Measurements from ENCODE around the gene SLC7A1.
A peak's percentile ranks its signal among the peaks of the same experiment; 100 is the strongest.

The SLC7A1 gene

GRCh38 chr13:29525757-29526156, 69.7 kb downstream of the SLC7A1 start:
- H3K27ac Mint-ChIP-seq = no peak overlapping the region
- H3K9me3 Mint-ChIP-seq = no peaks in the 10 kb centered on the region
- DNase-seq = no peak
- no peaks in the 10 kb centered on the region for H3K27me3 Mint-ChIP-seq (ENCODE audit: low read depth, poor library complexity)
- TF ChIP-seq CTCF (IDR thresholded peaks at IDR 0.05) = no peak
- H3K4me3 Mint-ChIP-seq = no peak overlapping the region
- H3K4me1 Mint-ChIP-seq = peaks cover 46% of the 10 kb centered on the region
- peaks cover 49% of the 10 kb centered on the region for H3K36me3 Mint-ChIP-seq (ENCODE audit: low read depth)

- no peaks in the 10 kb centered on the region for H3K9me3 Mint-ChIP-seq
Measured at GRCh38 chr13:29524641-29525040, 70.8 kb downstream of the SLC7A1 start.

GRCh38 chr13:29524176-29524575, 71.3 kb downstream of the SLC7A1 start:
- Mint-ChIP-seq H3K4me3 (no peak overlapping the region), H3K27ac (peak overlapping the region; percentile 88), H3K27me3 (ENCODE audit: low read depth, poor library complexity) (no peaks in the 10 kb centered on the region), H3K9me3 (no peaks in the 10 kb centered on the region), H3K4me1 (peaks cover 41% of the 10 kb centered on the region), H3K36me3 (ENCODE audit: low read depth) (peaks cover 44% of the 10 kb centered on the region)
- no peak for DNase-seq
- TF ChIP-seq CTCF (IDR thresholded peaks at IDR 0.05) = no peak

More at GRCh38 chr13:29524641-29525040, 70.8 kb downstream of the SLC7A1 start:
- Mint-ChIP-seq H3K4me3 (no peak overlapping the region), H3K27ac (peak overlapping the region; percentile 81), H3K27me3 (ENCODE audit: low read depth, poor library complexity) (no peaks in the 10 kb centered on the region), H3K36me3 (ENCODE audit: low read depth) (peaks cover 49% of the 10 kb centered on the region), H3K4me1 (peaks cover 41% of the 10 kb centered on the region)
- DNase-seq = no peak
- no peak for TF ChIP-seq CTCF (IDR thresholded peaks at IDR 0.05)

- no peak for TF ChIP-seq CTCF (IDR thresholded peaks at IDR 0.05)
- no peaks in the 10 kb centered on the region for H3K9me3 Mint-ChIP-seq
- no peak for DNase-seq
- peaks cover 41% of the 10 kb centered on the region for H3K36me3 Mint-ChIP-seq (ENCODE audit: low read depth)
- H3K4me1 Mint-ChIP-seq = peaks cover 41% of the 10 kb centered on the region
- no peak overlapping the region for H3K4me3 Mint-ChIP-seq
- no peaks in the 10 kb centered on the region for H3K27me3 Mint-ChIP-seq (ENCODE audit: low read depth, poor library complexity)
- H3K27ac Mint-ChIP-seq = peak overlapping the region; percentile 88
Measured at GRCh38 chr13:29523199-29523961, 72.1 kb downstream of the SLC7A1 start.

GRCh38 chr13:29522044-29522685, 73.3 kb downstream of the SLC7A1 start:
- DNase-seq = no peak
- peaks cover 3% of the 10 kb centered on the region for H3K27me3 Mint-ChIP-seq (ENCODE audit: low read depth, poor library complexity)
- no peak for TF ChIP-seq CTCF (IDR thresholded peaks at IDR 0.05)
- peak overlapping the region; percentile 80 for H3K27ac Mint-ChIP-seq
- peaks cover 41% of the 10 kb centered on the region for H3K36me3 Mint-ChIP-seq (ENCODE audit: low read depth)
- peaks cover 34% of the 10 kb centered on the region for H3K4me1 Mint-ChIP-seq
- H3K9me3 Mint-ChIP-seq = no peaks in the 10 kb centered on the region
- no peak overlapping the region for H3K4me3 Mint-ChIP-seq
